GM12891 (cell line): ENCODE measurements around the gene MMP24.

Experiments used
- PAX5 ChIP-seq: IDR thresholded peaks from 2 replicates; pipeline ENCODE4 v1.6.1; 2011; ENCODE audit warnings: low read length, moderate library complexity, mild to moderate bottlenecking; ENCODE audit not compliant: insufficient read depth, severe bottlenecking
- POLR2A ChIP-seq: IDR thresholded peaks from 2 replicates; pipeline ENCODE4 v1.6.1; 2011; ENCODE audit warnings: low read depth, low read length, control low read depth
- POLR2AphosphoS5 ChIP-seq: IDR thresholded peaks from 2 replicates; pipeline ENCODE4 v1.6.1; 2011; ENCODE audit warnings: low read depth, low read length, control low read depth
- POU2F2 ChIP-seq: IDR thresholded peaks from 2 replicates; pipeline ENCODE4 v1.6.1; 2011; ENCODE audit warnings: low read depth, mild to moderate bottlenecking, control low read depth, low read length, moderate library complexity
- SPI1 ChIP-seq: IDR thresholded peaks from 2 replicates; pipeline ENCODE4 v1.6.1; 2011; ENCODE audit warnings: low read depth, low read length, control low read depth
- TAF1 ChIP-seq: IDR thresholded peaks from 2 replicates; pipeline ENCODE4 v1.6.1; 2011; ENCODE audit warnings: low read depth, low read length, control low read depth

GRCh38 chr20:35290887-35291417 is 64.5 kb downstream of the MMP24 start:
- TF ChIP-seq TAF1 = no peak
- no peak for TF ChIP-seq POLR2A
- TF ChIP-seq POLR2AphosphoS5 = no peak
- TF ChIP-seq PAX5 = no peak
- TF ChIP-seq SPI1 = no peak
- TF ChIP-seq POU2F2 = no peak
